Heart right ventricle (tissue), 16 donors: ENCODE results near the gene UBAP2L. TPM values are rescaled to one million over a fixed set of nuclear protein-coding genes. Genes with fewer than 3 reads are reported as not detected.
A peak's percentile ranks its signal among the peaks of the same experiment; 100 is the strongest.

ENCODE experiments used
- ATAC-seq, 8 donors: fragments of 200-7000 bp; cut with Tn5 transposase; one replicate each; pipeline ENCODE4 v1.9.1; 2020; ENCODE audit warnings: mild to moderate bottlenecking in 8 of 8, moderate library complexity in 8 of 8, moderate number of reproducible peaks in 1 of 8
- DNase-seq, 2 donors: peaks; one replicate each; pipeline ENCODE4 v3.0.0-alpha.2; 2020
- H3K27ac ChIP-seq, 10 donors: fragments of 200-600 bp; sonication (generic) in 2 of 10; one replicate each; pipeline versions ENCODE4 v1.5.0 to v1.8.0; 2020 to 2022; ENCODE audit warnings: mild to moderate bottlenecking in 3 of 10
- H3K27me3 ChIP-seq, 7 donors: fragments of 200-600 bp; one replicate each; pipeline ENCODE4 v1.8.0; 2021 to 2022; ENCODE audit warnings: mild to moderate bottlenecking in 2 of 7
- H3K36me3 ChIP-seq, 9 donors: fragments of 200-600 bp; sonication (generic) in 1 of 9; one replicate each; pipeline versions ENCODE4 v1.5.0 to v1.8.0; 2020 to 2022; ENCODE audit warnings: mild to moderate bottlenecking in 2 of 9
- H3K4me1 ChIP-seq, 9 donors: fragments of 200-600 bp; sonication (generic) in 1 of 9; one replicate each; pipeline versions ENCODE4 v1.5.0 to v1.8.0; 2020 to 2022; ENCODE audit warnings: mild to moderate bottlenecking in 4 of 9
- H3K4me3 ChIP-seq, 10 donors: fragments of 200-600 bp; sonication (generic) in 2 of 10; one replicate each; pipeline versions ENCODE4 v1.5.0 to v1.8.0; 2020 to 2022; ENCODE audit warnings: mild to moderate bottlenecking in 7 of 10, moderate library complexity in 2 of 10
- H3K9me3 ChIP-seq, 11 donors: fragments of 200-600 bp in 10 of 11; sonication (generic) in 2 of 11; one replicate each; pipeline versions ENCODE4 v1.5.0 to v1.8.0; 2013 to 2022; ENCODE audit warnings: mild to moderate bottlenecking in 2 of 11, control low read depth in 1 of 11, moderate library complexity in 1 of 11
- WGBS, 2 donors: extraction: QIAGEN DNeasy Blood & Tissue Kit; methylation state at CpG; one replicate each; pipeline ENCODE4 v1.1.7; 2013; ENCODE audit warnings: inconsistent platforms in 1 of 2; 5-methylcytosine and 5-hydroxymethylcytosine counted together
- intact Hi-C, 10 donors: fragments of 100-400 bp; cut with DNase I; formaldehyde crosslinking; loops; one replicate each; pipeline versions ENCODE4 v1.11.1 to v1.14.2; 2022
- polyA plus RNA-seq, 2 donors: library from polyadenylated mRNA; stranded (reverse); fragments of 200-250 nt; gene quantifications; one replicate each; pipeline ENCODE4 v1.2.3, GENCODE V29; 2013
- total RNA-seq, 10 donors: library from RNA; stranded (reverse); fragmentation: NEBNext Ultra II Directional in 3 of 10; extraction: Animal tissue kit (Norgen Biotek cat#: 25700) in 3 of 10; gene quantifications; one replicate each; pipeline versions ENCODE4 v1.2.1 to v1.2.4, GENCODE V29; 2021 to 2023
- TF ChIP-seq, protein P1 (sequence below), 9 donors: fragments of 200-600 bp; sonication (generic) in 2 of 9; IDR thresholded peaks; one replicate each; pipeline versions ENCODE4 v1.5.0 to v1.8.0; 2021 to 2022; ENCODE audit warnings: antibody characterized with exemption in 9 of 9, mild to moderate bottlenecking in 5 of 9, moderate library complexity in 1 of 9
- donor health status: Arrhythmogenic right ventricular cardiomyopathy.
- donor health status: ischemic (EF 13 %, LVEDD 7.1; RV severe dilation, severe dysfunction).
- donor health status: healthy with polysubstance abuse.
- donor health status: DM: no; HTN: yes; CAD: no.
- donor health status: DM: no; HTN: no; CAD: no.
- donor health status: ischemic (EF 25% LVEDD 6.9; RV normal size, moderate dysfunction).
- donor health status: ischemic (EF 25% LVEDD 5.7; RV mildly dilated, moderate dysfunction).
- donor health status: healthy.
- donor health status: DM: yes; HTN: yes; CAD: no.
- donor health status: Ischemic cardiomyopathy.
- donor health status: ischemic (EF 35%, LVEDD 5.7; RV mildly dilated, moderate dysfunction).
- donor health status: nonischemic (EF 11% LVEDD 7.7; RV severe dilation, severe dysfunction).
- donor health status: DM: yes; HTN: yes; CAD: no.
- donor health status: PGD.
- donor health status: ischemic (EF 29% LVEDD 5.4; RV normal size, mild dysfunction).
- donor health status: nonischemic (EF 23%, LVEDD 6.1; RV moderate dilation, normal function).

The UBAP2L gene
- total and polyA plus RNA-seq, 12 donors: 55.2 to 135 (median 107) TPM

DNA sequence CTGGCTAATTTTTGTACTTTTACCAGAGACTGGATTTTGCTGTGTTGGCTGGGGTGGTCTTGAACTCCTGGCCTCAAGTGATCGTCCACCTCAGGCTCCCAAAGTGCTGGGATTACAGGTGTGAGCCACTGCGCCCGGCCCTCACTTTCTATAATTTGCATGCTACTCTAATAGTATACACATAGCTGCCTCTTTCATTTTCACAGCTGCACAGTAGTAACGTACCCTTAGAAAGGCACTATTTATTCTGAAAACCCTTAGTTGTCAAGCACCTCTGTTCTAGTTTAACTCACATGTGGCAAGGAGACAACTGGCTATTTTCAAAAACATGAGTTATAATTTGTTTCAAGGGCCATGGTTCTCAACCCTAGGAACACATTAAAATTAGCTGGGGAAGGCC, 46.1 kb upstream of the UBAP2L start:
- WGBS, 2 donors: 93 to 97% methylated on average over 4 of the region's 4 CpGs
- Histone ChIP-seq H3K4me1 (peaks cover 11 to 50% (median 41%) of the 10 kb centered on the region in 9 donors), H3K36me3 (peaks cover 0 to 80% (median 47%) of the 10 kb centered on the region in 9 donors), H3K27me3 (no peaks in the 10 kb centered on the region), H3K9me3 (no peaks in the 10 kb centered on the region), H3K4me3 (no peak overlapping the region), H3K27ac (no peak overlapping the region)
- DNase-seq (no peak), ATAC-seq (no peak)
- intact Hi-C loops: loop anchor here in 1 of 10 donors (5.0 kb wide), 1 partner anchor 182 kb away; the partner anchor contains the start of gene RPS27
- TF ChIP-seq, protein P1, sequence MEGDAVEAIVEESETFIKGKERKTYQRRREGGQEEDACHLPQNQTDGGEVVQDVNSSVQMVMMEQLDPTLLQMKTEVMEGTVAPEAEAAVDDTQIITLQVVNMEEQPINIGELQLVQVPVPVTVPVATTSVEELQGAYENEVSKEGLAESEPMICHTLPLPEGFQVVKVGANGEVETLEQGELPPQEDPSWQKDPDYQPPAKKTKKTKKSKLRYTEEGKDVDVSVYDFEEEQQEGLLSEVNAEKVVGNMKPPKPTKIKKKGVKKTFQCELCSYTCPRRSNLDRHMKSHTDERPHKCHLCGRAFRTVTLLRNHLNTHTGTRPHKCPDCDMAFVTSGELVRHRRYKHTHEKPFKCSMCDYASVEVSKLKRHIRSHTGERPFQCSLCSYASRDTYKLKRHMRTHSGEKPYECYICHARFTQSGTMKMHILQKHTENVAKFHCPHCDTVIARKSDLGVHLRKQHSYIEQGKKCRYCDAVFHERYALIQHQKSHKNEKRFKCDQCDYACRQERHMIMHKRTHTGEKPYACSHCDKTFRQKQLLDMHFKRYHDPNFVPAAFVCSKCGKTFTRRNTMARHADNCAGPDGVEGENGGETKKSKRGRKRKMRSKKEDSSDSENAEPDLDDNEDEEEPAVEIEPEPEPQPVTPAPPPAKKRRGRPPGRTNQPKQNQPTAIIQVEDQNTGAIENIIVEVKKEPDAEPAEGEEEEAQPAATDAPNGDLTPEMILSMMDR (IDR thresholded peaks at IDR 0.05): no peak

DNA sequence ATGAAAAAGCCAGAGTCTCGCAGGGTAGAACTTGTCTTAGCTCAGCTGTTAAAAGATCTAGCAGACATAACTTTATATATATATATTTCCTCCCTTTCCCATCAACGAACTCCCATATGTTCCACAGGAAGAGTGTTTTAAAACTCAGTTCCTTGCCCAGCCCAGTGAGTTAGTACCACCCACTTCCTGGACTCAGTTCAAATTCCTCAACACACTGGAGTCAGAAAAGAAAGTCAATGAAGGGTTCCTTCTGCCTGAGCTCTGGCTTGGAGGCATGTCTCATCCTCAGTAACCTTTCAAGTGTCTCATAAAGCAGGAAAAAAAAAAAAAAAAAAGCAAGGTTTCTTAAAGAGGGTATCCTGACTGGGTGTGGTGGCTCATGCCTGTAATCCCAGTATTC, 44.4 kb upstream of the UBAP2L start:
- Histone ChIP-seq H3K9me3 (no peaks in the 10 kb centered on the region), H3K4me1 (peaks cover 11 to 64% (median 57%) of the 10 kb centered on the region in 9 donors), H3K36me3 (peaks cover 0 to 73% (median 35%) of the 10 kb centered on the region in 9 donors), H3K27me3 (no peaks in the 10 kb centered on the region), H3K27ac (peak overlapping the region in 7 of 10 donors; percentile 7 to 74 (median 54)), H3K4me3 (no peak overlapping the region)
- intact Hi-C loops: loop anchor here in 1 of 10 donors (5.0 kb wide), 1 partner anchor 184 kb away; the partner anchor contains the start of gene RPS27
- ATAC-seq: peak; percentile 43 to 79 (median 72)
- 24 to 53% methylated on average over 2 of the region's 2 CpGs for WGBS, 2 donors
- TF ChIP-seq, protein P1 (IDR thresholded peaks at IDR 0.05): no peak
- peak in 1 of 2 donors; percentile 64 for DNase-seq

DNA sequence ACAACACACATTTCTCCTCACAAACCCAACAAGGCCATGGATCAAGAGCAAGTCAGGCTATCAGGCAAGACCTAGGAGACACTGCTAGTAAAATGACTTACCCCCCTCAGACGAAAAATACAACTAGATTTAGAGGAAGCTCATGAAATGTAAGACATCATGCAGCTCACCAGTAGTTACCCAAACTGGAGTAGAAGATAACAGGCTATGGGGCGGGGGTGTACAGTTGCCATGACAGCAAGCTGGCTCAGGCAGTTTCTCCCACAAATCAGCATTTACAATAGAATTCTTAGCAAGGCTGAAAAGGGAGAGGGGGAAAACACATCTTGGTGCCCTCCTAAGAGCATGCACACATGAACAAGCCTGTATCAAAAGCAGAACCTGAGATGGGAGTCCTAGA, 42.7 kb upstream of the UBAP2L start:
- WGBS, 2 donors: 46 to 53% methylated on average over 2 of the region's 2 CpGs
- DNase-seq: no peak
- Histone ChIP-seq H3K9me3 (no peaks in the 10 kb centered on the region), H3K36me3 (peaks cover 0 to 56% (median 20%) of the 10 kb centered on the region in 9 donors), H3K27me3 (no peaks in the 10 kb centered on the region), H3K4me3 (peak overlapping the region in 1 of 10 donors; percentile 79), H3K27ac (peak overlapping the region in 5 of 10 donors; percentile 30 to 93 (median 56)), H3K4me1 (peaks cover 17 to 69% (median 66%) of the 10 kb centered on the region in 9 donors)
- TF ChIP-seq, protein P1 (IDR thresholded peaks at IDR 0.05): no peak
- intact Hi-C loops: loop anchor here in 1 of 10 donors (5.0 kb wide), 1 partner anchor 186 kb away; the partner anchor contains the start of gene RPS27
- no peak for ATAC-seq

DNA sequence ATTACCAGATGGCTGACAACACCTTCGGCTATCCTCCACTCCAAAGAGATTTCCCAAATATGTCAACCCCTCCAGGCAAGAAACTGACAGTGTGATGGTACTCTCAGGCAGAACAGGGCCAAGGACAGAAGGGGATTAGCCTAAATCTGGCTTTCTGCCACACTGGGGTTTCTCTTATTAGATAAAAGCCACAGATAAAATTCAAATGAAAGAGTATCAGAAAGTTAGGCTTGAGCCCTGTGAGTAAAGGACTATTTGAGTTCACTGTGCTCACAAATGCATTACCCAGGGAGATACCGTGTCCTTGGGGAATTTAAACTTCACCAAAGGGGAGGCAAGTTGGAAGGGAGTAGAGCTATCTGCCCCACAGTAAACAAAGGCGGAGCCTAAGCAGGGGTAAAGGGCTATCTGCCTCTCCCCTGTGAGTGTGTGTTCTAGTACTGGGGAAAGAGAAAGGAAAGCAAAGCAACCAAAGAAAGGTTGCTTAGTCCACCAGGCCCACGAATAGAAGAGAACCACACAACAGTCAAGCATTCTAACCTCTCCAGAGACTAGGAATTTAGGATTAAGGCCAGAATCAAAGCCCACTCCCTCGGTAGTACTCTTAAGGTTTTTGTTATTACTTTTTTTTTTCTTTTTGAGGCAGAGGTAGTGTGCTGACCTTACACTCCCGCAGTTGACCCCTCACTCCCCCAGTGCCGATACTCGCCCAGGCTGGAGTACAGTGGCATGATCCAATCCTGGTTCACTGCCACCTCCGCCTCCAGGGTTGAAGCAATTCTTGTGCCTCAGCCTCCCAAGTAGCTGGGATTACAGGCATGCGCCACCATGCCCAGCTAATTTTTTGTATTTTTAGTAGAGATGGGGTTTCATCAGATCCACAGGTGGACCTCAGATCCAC, 41.6 kb upstream of the UBAP2L start:
- H3K9me3 ChIP-seq: no peaks in the 10 kb centered on the region
- intact Hi-C loops: loop anchor here in 1 of 10 donors (5.0 kb wide), 1 partner anchor 187 kb away; the partner anchor contains the start of gene RPS27
- peaks cover 0 to 45% (median 16%) of the 10 kb centered on the region in 9 donors for H3K36me3 ChIP-seq
- peaks cover 17 to 77% (median 70%) of the 10 kb centered on the region in 9 donors for H3K4me1 ChIP-seq
- TF ChIP-seq, protein P1 (IDR thresholded peaks at IDR 0.05): no peak
- WGBS, 2 donors: 67 to 68% methylated on average over 10 of the region's 10 CpGs
- peak overlapping the region in 8 of 10 donors; percentile 21 to 93 (median 40) for H3K27ac ChIP-seq
- no peak for DNase-seq
- no peak for ATAC-seq
- H3K4me3 ChIP-seq: peak overlapping the region in 2 of 10 donors; percentile 79 to 82
- H3K27me3 ChIP-seq: no peaks in the 10 kb centered on the region
